Measurements from ENCODE around the gene PICALM.

DNA sequence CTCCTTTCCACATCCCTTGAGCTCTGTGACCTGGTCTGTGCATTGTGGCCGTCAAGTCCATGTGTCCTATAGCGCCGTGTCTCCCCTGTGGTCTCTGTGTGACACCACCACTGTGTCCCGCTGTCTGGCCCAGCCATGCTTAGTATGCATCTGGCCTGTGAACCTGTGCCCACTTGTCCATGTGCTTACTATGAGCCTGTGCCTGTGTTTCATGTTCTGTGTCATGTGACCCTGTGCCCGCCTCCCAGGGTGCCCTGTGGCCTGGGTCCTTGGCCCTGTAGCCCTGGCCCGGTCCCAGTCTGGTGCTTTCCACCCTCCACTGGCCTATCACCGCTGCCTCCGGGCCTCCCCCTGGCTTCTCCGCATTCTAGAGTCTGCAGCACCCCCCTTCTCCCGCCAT lies 133.1 kb downstream of the PICALM start:
- TF ChIP-seq, protein P1, sequence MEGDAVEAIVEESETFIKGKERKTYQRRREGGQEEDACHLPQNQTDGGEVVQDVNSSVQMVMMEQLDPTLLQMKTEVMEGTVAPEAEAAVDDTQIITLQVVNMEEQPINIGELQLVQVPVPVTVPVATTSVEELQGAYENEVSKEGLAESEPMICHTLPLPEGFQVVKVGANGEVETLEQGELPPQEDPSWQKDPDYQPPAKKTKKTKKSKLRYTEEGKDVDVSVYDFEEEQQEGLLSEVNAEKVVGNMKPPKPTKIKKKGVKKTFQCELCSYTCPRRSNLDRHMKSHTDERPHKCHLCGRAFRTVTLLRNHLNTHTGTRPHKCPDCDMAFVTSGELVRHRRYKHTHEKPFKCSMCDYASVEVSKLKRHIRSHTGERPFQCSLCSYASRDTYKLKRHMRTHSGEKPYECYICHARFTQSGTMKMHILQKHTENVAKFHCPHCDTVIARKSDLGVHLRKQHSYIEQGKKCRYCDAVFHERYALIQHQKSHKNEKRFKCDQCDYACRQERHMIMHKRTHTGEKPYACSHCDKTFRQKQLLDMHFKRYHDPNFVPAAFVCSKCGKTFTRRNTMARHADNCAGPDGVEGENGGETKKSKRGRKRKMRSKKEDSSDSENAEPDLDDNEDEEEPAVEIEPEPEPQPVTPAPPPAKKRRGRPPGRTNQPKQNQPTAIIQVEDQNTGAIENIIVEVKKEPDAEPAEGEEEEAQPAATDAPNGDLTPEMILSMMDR (IDR thresholded peaks at IDR 0.05): no peak
- TF ChIP-seq POLR2A (IDR thresholded peaks at IDR 0.05): no peak
